Dendritic cell treated with granulocyte-macrophage colony-stimulating factor and Interleukin-4, amounts not matched to agents 40 ng/mL and 50 ng/mL, for 4 days (primary cell): ENCODE results near the gene MYO16.
"Not testable (repeated sequence)": the region's sequence is repeated elsewhere in the genome, so short reads cannot be mapped to it uniquely, and the experiment has no call there.

ENCODE experiments used
- H3K27ac Mint-ChIP-seq: one replicate; pipeline ENCODE4 v1.8.0; 2022; ENCODE audit warnings: mild to moderate bottlenecking, mixed read lengths
- H3K27me3 Mint-ChIP-seq: one replicate; pipeline ENCODE4 v1.8.0; 2022; ENCODE audit warnings: mild to moderate bottlenecking, mixed read lengths
- H3K36me3 Mint-ChIP-seq: one replicate; pipeline ENCODE4 v1.8.0; 2022; ENCODE audit warnings: low read depth, mixed read lengths
- H3K4me1 Mint-ChIP-seq: one replicate; pipeline ENCODE4 v1.8.0; 2022; ENCODE audit warnings: low read depth, mixed read lengths
- H3K4me3 Mint-ChIP-seq: one replicate; pipeline ENCODE4 v1.8.0; 2022; ENCODE audit warnings: mild to moderate bottlenecking, moderate library complexity, mixed read lengths
- H3K9me3 Mint-ChIP-seq: one replicate; pipeline ENCODE4 v1.8.0; 2022; ENCODE audit warnings: mixed read lengths
- intact Hi-C: fragments of 100-400 bp; cut with micrococcal nuclease; formaldehyde crosslinking; loops from one replicate; pipeline ENCODE4 v1.15.0; 2022

The MYO16 gene

DNA sequence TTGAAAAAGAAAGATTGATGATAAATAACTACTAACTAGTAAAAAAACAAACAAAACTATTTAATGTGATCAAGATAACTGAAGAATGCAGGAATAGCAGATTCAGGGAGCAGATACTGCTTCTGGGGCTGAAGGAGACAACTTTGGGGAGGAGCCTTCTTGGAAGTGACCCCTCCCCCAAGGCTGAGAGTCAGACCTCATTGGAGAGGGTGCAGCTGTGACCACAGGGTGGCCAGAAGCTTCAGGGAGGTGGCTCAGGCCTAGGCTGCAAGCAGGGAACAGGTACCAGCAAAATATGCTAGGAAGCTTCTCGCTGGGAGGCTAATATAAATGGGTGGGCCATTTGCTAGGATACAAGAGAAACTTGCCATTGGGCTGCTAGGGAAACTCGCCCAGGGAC, 149.9 kb downstream of the MYO16 start:
- no peak overlapping the region for H3K27ac Mint-ChIP-seq
- H3K4me3 Mint-ChIP-seq = no peak overlapping the region
- no peaks in the 10 kb centered on the region for H3K4me1 Mint-ChIP-seq
- intact Hi-C loops = no loop called here
- peaks cover 42% of the 10 kb centered on the region for H3K9me3 Mint-ChIP-seq
- H3K27me3 Mint-ChIP-seq = no peaks in the 10 kb centered on the region
- H3K36me3 Mint-ChIP-seq = no peaks in the 10 kb centered on the region

DNA sequence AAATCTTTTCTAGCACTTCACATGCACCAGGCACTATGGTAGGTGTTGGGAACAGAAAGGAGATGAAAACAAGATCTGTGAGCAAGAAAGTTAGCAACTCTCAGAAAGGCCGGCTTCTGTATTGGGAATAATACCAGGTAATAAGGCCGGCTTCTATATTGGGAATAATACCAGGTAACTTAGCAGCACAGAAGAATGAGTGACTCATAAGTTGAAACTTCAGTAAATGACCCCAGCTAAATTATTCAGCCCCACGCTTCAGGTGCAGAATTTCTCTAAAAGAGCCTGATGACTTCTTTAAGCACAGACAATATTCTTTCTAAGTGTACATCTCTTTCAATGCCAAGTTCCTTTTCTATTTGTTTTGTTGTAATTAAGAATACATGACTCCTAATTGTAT, 151.3 kb downstream of the MYO16 start:
- peaks cover 50% of the 10 kb centered on the region for H3K9me3 Mint-ChIP-seq
- no peaks in the 10 kb centered on the region for H3K36me3 Mint-ChIP-seq
- no peaks in the 10 kb centered on the region for H3K4me1 Mint-ChIP-seq
- no peak overlapping the region for H3K4me3 Mint-ChIP-seq
- no peak overlapping the region for H3K27ac Mint-ChIP-seq
- H3K27me3 Mint-ChIP-seq = no peaks in the 10 kb centered on the region
- intact Hi-C loops = no loop called here

DNA sequence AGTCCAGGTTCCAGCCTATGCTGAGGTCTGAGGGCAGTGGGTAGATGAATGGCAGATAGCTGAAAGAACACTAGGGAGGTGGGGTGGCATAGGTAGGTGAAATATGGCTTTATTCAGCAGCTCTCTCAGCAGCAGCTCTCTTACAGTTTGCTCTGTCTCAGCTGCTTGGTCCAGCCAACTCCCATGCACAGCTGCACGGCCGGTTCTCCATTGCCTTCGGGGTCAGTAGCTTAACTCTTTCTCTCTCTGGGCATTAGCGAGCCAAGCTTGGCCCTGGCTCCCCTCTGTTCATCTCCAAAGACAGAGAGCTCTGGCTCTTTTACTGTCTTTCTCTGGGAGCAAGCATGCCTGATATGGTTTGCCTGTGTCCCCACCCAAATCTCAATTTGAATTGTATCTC, 151.9 kb downstream of the MYO16 start:
- Mint-ChIP-seq H3K9me3 (peaks cover 50% of the 10 kb centered on the region), H3K27ac (no peak overlapping the region), H3K4me3 (no peak overlapping the region), H3K4me1 (no peaks in the 10 kb centered on the region), H3K27me3 (no peaks in the 10 kb centered on the region), H3K36me3 (no peaks in the 10 kb centered on the region)
- intact Hi-C loops = no loop called here

DNA sequence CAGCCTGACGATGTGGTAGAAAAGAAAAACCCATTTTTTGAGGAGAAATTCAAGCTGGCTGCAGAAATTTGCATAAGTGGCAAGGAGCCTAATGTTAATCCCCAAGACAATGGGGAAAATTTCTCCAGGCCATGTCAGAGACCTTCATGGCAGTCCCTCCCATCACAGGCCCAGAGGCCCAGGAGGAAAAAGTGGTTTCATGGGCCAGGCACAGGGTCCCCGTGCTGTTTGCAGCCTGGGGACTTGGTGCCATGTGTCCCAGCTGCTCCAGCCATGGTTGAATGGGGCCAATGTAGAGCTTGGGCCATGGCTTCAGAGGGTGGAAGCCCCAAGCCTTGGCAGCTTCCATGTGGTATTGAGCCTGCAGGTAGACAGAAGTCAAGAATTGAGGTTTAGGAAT, 153.1 kb downstream of the MYO16 start:
- intact Hi-C loops, H3K4me1 Mint-ChIP-seq, H3K36me3 Mint-ChIP-seq, H3K4me3 Mint-ChIP-seq, H3K27me3 Mint-ChIP-seq, H3K27ac Mint-ChIP-seq: not testable (repeated sequence)
- peaks cover 50% of the 10 kb centered on the region for H3K9me3 Mint-ChIP-seq

DNA sequence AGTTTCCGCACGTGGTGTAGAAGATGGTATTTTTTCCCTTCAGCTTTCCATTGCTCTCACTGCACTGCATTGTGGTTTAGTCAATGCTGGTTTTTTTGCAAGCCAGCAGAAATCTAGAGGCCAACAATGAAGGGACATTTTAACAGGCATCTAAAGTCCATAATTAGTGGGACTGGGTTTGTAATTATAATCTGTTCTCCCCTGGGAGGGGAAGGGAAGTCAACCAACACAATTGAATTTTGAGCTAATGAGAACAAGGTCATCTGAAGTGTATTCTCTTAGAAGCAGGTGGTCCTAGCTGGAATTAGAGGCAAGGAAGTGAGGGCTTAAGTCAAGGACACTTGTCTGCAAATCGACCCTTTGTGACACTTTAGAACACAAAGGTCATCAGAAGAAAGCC, 156.4 kb downstream of the MYO16 start:
- Mint-ChIP-seq H3K27ac (no peak overlapping the region), H3K4me1 (no peaks in the 10 kb centered on the region), H3K36me3 (no peaks in the 10 kb centered on the region), H3K9me3 (peaks cover 36% of the 10 kb centered on the region), H3K27me3 (no peaks in the 10 kb centered on the region), H3K4me3 (no peak overlapping the region)
- intact Hi-C loops = no loop called here

DNA sequence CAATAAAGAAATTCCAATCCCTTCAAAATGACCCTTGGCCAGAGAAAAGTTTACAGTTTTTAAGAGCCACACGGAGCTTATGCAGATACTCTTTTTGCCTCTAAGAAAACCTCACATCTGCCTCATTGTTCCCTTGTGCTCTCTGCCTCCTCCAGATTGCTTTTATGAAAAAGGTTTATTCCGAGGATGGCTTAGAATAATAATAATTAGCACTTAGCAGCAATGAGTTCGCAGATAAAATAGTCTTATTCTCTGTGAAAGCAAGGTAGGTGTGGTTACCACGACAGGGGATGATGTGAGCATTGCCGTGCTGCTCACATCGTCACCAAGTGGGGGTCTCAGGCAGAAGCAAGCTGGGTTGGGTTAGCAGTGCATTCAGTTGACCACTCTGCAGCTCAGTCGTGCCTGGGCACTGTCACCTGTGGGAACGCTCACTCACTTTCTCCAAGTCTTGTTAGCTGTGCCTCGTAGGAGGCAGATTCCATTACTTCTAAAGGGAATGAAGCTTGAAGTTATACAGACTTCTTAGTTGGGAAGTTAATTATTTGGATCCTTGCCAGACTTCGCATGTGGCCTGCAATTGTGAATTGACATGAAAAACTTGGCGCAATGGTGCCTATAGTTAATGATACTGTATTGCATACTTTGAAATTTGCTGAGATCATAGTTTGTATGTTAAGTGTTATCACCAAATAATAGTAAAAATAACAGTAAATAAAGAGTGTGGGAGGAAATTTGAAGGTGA, 157.2 kb downstream of the MYO16 start:
- no peaks in the 10 kb centered on the region for H3K36me3 Mint-ChIP-seq
- peaks cover 29% of the 10 kb centered on the region for H3K9me3 Mint-ChIP-seq
- intact Hi-C loops = no loop called here
- no peak overlapping the region for H3K4me3 Mint-ChIP-seq
- no peak overlapping the region for H3K27ac Mint-ChIP-seq
- no peaks in the 10 kb centered on the region for H3K27me3 Mint-ChIP-seq
- no peaks in the 10 kb centered on the region for H3K4me1 Mint-ChIP-seq

DNA sequence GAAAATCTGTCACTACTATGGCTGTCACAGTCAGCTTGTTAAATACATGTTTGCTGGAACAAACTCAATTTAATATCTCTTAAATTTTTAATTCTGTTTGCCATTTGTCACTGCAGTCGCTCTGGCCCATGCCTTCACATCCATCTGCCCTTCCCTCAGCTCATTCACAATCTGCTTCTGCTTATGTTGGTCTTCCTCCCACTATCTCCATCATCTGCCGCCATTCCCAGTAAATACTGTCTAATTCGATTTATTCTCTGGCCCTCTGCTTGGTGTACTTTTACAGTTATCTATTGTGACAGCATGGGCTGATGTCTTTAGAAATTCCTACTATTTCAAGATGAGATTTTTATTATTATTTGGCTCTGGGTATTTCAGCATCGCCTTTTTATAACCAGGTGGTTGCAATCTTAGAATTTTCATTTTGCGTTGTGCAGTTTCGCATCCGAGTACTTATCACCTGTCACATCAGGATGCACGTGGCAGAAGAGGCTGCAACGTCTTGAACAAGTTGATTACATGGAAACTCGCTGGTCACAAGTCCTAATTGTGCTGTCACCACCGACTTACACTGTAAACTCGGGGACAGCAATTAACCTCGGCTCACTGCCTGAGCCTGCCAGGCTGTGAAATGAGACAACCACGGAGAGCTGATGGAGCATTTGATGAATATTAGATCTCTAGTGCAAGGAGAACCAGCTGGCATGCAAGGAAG, 158.4 kb downstream of the MYO16 start:
- H3K27ac Mint-ChIP-seq = no peak overlapping the region
- H3K4me3 Mint-ChIP-seq = no peak overlapping the region
- H3K27me3 Mint-ChIP-seq = no peaks in the 10 kb centered on the region
- peaks cover 17% of the 10 kb centered on the region for H3K9me3 Mint-ChIP-seq
- no peaks in the 10 kb centered on the region for H3K36me3 Mint-ChIP-seq
- intact Hi-C loops = no loop called here
- H3K4me1 Mint-ChIP-seq = no peaks in the 10 kb centered on the region

DNA sequence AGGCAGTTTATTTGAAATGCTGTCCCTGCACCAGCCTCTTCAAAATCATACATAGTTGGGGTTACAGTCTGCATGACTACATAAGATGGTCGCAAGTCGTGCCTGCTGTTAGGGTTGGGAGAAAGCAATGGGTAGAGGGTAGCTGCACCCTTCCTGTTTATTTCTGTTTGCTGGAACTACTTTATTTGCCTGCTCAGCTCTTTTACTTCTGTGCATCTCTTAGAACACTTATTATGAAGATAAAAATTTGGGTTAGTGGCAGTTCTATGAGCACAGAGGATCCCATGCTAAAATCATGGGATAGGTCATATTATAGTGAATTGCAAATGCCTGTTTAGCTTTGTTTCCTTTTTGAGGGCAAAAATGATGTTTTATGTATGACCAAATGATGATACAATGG, 160.1 kb downstream of the MYO16 start:
- intact Hi-C loops = no loop called here
- no peaks in the 10 kb centered on the region for H3K36me3 Mint-ChIP-seq
- peaks cover 7% of the 10 kb centered on the region for H3K9me3 Mint-ChIP-seq
- H3K27ac Mint-ChIP-seq = no peak overlapping the region
- no peak overlapping the region for H3K4me3 Mint-ChIP-seq
- no peaks in the 10 kb centered on the region for H3K4me1 Mint-ChIP-seq
- no peaks in the 10 kb centered on the region for H3K27me3 Mint-ChIP-seq

DNA sequence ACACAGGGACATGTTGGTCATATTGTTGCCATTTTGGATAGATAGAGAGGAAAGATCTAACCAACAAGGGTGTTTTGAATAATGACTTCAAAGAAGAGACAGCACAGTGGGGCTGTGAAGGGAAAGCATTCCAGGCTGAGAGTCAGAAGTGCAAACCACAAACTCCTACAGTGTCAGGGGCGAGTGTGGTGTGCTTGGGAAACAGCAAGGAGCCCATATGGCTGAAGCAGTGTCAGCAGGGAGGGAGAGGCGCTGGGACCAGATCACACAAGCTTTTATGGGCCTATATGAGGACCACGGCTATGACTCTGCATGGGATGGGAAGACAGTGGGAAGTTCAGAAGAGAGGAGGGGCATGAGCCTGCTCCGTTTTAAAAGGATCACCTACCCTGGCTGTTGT, 166.4 kb downstream of the MYO16 start:
- Mint-ChIP-seq H3K9me3 (no peaks in the 10 kb centered on the region), H3K4me3 (no peak overlapping the region), H3K36me3 (no peaks in the 10 kb centered on the region), H3K27me3 (no peaks in the 10 kb centered on the region), H3K4me1 (no peaks in the 10 kb centered on the region), H3K27ac (no peak overlapping the region)
- intact Hi-C loops = no loop called here

DNA sequence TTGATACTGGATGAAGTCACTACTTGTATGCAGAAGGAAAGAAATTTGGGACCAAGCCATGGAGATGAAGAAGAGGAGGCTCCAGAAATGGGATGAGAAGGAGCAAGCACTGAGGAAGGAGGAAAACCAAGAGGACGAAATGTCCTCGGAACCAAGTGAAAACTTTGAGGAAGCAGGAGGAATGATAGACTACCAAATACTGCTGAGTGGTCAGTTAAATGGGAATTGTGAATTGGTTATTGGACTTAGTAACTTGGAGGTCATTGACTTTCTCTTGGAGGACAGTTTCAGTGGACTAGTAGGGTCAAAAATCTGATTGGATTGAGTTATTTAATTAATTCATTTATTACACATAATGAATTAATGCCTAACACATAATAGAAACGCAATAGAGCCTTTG, 167.9 kb downstream of the MYO16 start:
- intact Hi-C loops = no loop called here
- Mint-ChIP-seq H3K27ac (no peak overlapping the region), H3K4me3 (no peak overlapping the region), H3K9me3 (peaks cover 6% of the 10 kb centered on the region), H3K27me3 (no peaks in the 10 kb centered on the region), H3K36me3 (no peaks in the 10 kb centered on the region), H3K4me1 (no peaks in the 10 kb centered on the region)

DNA sequence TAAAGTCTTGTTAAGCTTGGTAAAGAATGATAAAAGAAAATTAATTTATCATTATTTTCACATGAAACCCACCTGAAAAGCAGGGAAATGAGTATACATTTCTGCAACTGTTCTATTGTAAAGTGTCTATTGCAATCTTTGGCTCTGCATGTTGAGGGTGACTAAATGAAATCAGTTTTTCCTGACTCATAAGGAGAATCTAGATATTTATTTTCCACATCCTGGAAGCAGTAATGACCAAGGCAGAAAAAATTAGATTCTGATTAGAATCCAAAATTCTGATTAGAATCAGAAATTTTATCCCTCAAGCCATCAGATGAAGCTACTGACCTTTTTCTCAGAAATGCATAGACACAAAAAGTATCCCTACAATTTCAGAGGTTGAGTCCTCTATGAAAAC, 178.4 kb downstream of the MYO16 start:
- H3K9me3 Mint-ChIP-seq = no peaks in the 10 kb centered on the region
- H3K4me1 Mint-ChIP-seq = no peaks in the 10 kb centered on the region
- H3K27ac Mint-ChIP-seq = no peak overlapping the region
- no peaks in the 10 kb centered on the region for H3K27me3 Mint-ChIP-seq
- intact Hi-C loops = no loop called here
- H3K36me3 Mint-ChIP-seq = no peaks in the 10 kb centered on the region
- no peak overlapping the region for H3K4me3 Mint-ChIP-seq

DNA sequence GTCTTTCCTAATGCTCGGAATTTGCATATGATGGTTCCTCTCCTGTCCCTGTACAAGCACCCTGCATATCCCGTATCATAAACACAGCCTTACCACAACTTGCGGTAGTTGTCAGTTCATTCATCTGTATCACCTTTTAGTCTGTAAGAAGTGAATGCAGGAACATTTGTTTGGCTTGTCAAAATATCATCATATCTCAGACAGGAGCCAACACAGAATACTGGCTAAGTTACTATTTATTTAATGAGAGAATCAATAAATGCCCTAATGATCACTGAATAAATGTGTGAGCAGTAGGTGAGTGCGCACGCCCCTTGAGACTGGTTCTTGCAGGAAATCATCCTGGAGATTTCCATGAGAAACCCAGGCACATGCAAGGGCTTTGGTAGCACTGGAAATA, 182.8 kb downstream of the MYO16 start:
- Mint-ChIP-seq H3K36me3 (no peaks in the 10 kb centered on the region), H3K4me1 (no peaks in the 10 kb centered on the region), H3K27me3 (no peaks in the 10 kb centered on the region), H3K4me3 (no peak overlapping the region), H3K27ac (no peak overlapping the region), H3K9me3 (no peaks in the 10 kb centered on the region)
- intact Hi-C loops = no loop called here

DNA sequence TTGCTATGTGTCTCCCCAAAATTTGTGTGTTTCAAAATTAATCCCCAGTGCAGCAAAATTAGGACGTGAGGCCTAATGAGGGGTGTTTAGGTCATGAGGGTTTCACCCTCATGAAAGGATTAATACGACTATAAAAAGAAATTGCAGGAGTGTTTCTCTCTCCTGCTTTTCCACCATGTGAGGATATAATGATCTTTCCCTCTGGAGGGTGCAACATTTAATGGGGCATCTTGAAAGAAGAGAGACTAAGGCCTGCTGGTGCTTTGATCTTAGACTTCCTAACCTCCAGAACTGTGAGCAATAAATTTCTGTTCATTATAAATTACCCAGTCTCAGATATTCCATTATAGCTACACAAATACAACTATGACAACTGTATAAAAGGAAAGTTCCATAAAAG, 183.2 kb downstream of the MYO16 start:
- Mint-ChIP-seq H3K27me3 (no peaks in the 10 kb centered on the region), H3K36me3 (no peaks in the 10 kb centered on the region), H3K4me3 (no peak overlapping the region), H3K27ac (no peak overlapping the region), H3K9me3 (no peaks in the 10 kb centered on the region), H3K4me1 (no peaks in the 10 kb centered on the region)
- intact Hi-C loops = no loop called here

DNA sequence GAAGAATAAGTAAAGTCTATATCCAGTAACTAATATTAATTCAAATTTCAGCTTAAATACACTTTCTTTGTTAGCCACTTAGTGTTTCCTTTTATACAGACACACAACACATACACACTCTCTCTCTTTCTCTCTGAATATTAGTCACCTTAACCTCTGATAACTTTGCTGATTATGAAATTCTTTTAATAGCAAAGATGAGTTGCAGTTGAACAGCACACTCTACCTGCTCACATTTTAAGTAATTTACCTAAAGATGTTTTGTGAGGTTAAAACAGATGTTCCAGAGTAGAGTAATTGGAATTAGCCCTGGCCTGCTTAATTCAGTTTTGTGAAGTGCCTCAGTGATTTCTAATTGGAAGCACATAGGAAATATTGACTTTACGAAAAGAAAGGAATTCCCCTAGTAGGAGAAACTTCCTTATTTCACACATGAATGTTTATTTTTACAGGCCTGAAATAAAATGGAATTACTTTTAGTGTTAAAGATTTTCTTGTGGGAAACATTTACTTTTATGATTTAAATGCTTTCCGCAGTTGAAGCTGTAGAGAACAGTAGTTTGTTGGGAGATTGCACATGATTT, 184.3 kb downstream of the MYO16 start:
- H3K9me3 Mint-ChIP-seq = no peaks in the 10 kb centered on the region

More for the DNA sequence above, 184.3 kb downstream of the MYO16 start:
- no peaks in the 10 kb centered on the region for H3K4me1 Mint-ChIP-seq
- H3K27ac Mint-ChIP-seq = no peak overlapping the region
- H3K4me3 Mint-ChIP-seq = no peak overlapping the region
- H3K36me3 Mint-ChIP-seq = no peaks in the 10 kb centered on the region
- intact Hi-C loops = no loop called here
- H3K27me3 Mint-ChIP-seq = no peaks in the 10 kb centered on the region
